Urothelium cell line (cell line): Measurements from ENCODE around the gene TSC22D2.
A peak's percentile ranks its signal among the peaks of the same experiment; 100 is the strongest.

Source experiments
- DNase-seq: peaks from one replicate; pipeline ENCODE4 v3.0.0; 2011; ENCODE audit warnings: low spot score, mixed read lengths
- FAIRE-seq: peaks from 2 replicates; lab custom pipeline; 2011; peaks lifted over from hg19 to GRCh38; lab: Jason Lieb, UNC

TSC22D2 gene

GRCh38 chr3:150384296-150385212 lies 23.5 kb upstream of the TSC22D2 start:
- FAIRE-seq = no peak
- no peak for DNase-seq

- no peak for FAIRE-seq
- DNase-seq = no peak
Measured at GRCh38 chr3:150385296-150386242, 22.5 kb upstream of the TSC22D2 start.

GRCh38 chr3:150388498-150389418 lies 19.3 kb upstream of the TSC22D2 start:
- no peak for FAIRE-seq
- DNase-seq = no peak

- FAIRE-seq = no peak
- DNase-seq = no peak
Measured at GRCh38 chr3:150390087-150390486, 18.0 kb upstream of the TSC22D2 start.

- DNase-seq (peak; percentile 17), FAIRE-seq (no peak)
Measured at GRCh38 chr3:150391161-150391560, 16.9 kb upstream of the TSC22D2 start.

GRCh38 chr3:150393745-150394144 lies 14.4 kb upstream of the TSC22D2 start:
- FAIRE-seq (no peak), DNase-seq (no peak)

GRCh38 chr3:150394606-150395005 lies 13.5 kb upstream of the TSC22D2 start:
- DNase-seq (no peak), FAIRE-seq (no peak)

- DNase-seq (no peak), FAIRE-seq (no peak)
Measured at GRCh38 chr3:150396491-150396890, 11.6 kb upstream of the TSC22D2 start.

GRCh38 chr3:150396956-150397550 lies 11.0 kb upstream of the TSC22D2 start:
- DNase-seq (no peak), FAIRE-seq (no peak)

- peak; percentile 55 for FAIRE-seq
- DNase-seq = no peak
Measured at GRCh38 chr3:150399060-150399459, 9.0 kb upstream of the TSC22D2 start.

GRCh38 chr3:150401285-150401684 lies 6.8 kb upstream of the TSC22D2 start:
- DNase-seq = no peak
- no peak for FAIRE-seq

GRCh38 chr3:150402217-150402616 lies 5.9 kb upstream of the TSC22D2 start:
- FAIRE-seq (no peak), DNase-seq (no peak)

GRCh38 chr3:150404023-150404422 lies 4.1 kb upstream of the TSC22D2 start:
- DNase-seq (no peak), FAIRE-seq (no peak)

- FAIRE-seq (no peak), DNase-seq (no peak)
Measured at GRCh38 chr3:150407051-150407807, 869 bp upstream of the TSC22D2 start.

GRCh38 chr3:150407808-150408220 lies 284 bp upstream of the TSC22D2 start:
- no peak for FAIRE-seq
- no peak for DNase-seq

- no peak for DNase-seq
- FAIRE-seq = no peak
Measured at GRCh38 chr3:150409125-150409511, 1.0 kb downstream of the TSC22D2 start.

GRCh38 chr3:150409512-150410310 lies 1.6 kb downstream of the TSC22D2 start:
- DNase-seq = peak; percentile 29
- no peak for FAIRE-seq

- peak; percentile 9 for DNase-seq
- no peak for FAIRE-seq
Measured at GRCh38 chr3:150410311-150411105, 2.4 kb downstream of the TSC22D2 start.
